MCF 10A (cell line): Measurements from ENCODE around the gene TBL1XR1. TPM values are rescaled to one million over a fixed set of nuclear protein-coding genes. Genes with fewer than 3 reads are reported as not detected.

Experiments
- BruUV-seq: library from RNA; stranded (reverse); fragments of 400-500 nt; replicated peaks from 2 replicates; lab custom pipeline; 2021; lab: Mats Ljungman, UMichigan
- CTCF ChIA-PET: fragments of 300-600 bp; sonication (Branson Sonifier 250); formaldehyde crosslinking; extraction: SDS; loops from one replicate; lab custom pipeline; 2021; ENCODE audit warnings: antibody characterized with exemption, inconsistent platforms; lab: Yijun Ruan, JAX
- POLR2A ChIA-PET: fragments of 300-600, 350-650 bp; sonication (Branson Sonifier 250); formaldehyde crosslinking; extraction: SDS; loops from one replicate; lab custom pipeline; 2020; ENCODE audit warnings: antibody characterized with exemption, inconsistent platforms; lab: Yijun Ruan, JAX
- DNase-seq: peaks from one replicate; pipeline ENCODE4 v3.0.0-alpha.2; 2018; ENCODE audit not compliant: unreplicated experiment
- H3K27ac Mint-ChIP-seq: one replicate; pipeline ENCODE4 v1.8.0; 2022; ENCODE audit warnings: mild to moderate bottlenecking, low read depth, mixed read lengths; ENCODE audit not compliant: unreplicated experiment
- H3K27me3 Mint-ChIP-seq: one replicate; pipeline ENCODE4 v1.8.0; 2022; ENCODE audit warnings: mixed read lengths; ENCODE audit not compliant: insufficient read depth, unreplicated experiment
- H3K36me3 Mint-ChIP-seq: one replicate; pipeline ENCODE4 v1.8.0; 2022; ENCODE audit warnings: mild to moderate bottlenecking, moderate library complexity, mixed read lengths; ENCODE audit not compliant: insufficient read depth, unreplicated experiment
- H3K4me1 Mint-ChIP-seq: one replicate; pipeline ENCODE4 v1.8.0; 2022; ENCODE audit warnings: mixed read lengths; ENCODE audit not compliant: insufficient read depth, unreplicated experiment
- H3K4me3 Mint-ChIP-seq: one replicate; pipeline ENCODE4 v1.8.0; 2022; ENCODE audit warnings: mild to moderate bottlenecking, moderate library complexity, mixed read lengths; ENCODE audit not compliant: unreplicated experiment
- H3K9me3 Mint-ChIP-seq: one replicate; pipeline ENCODE4 v1.8.0; 2022; ENCODE audit warnings: mixed read lengths; ENCODE audit not compliant: unreplicated experiment
- intact Hi-C: fragments of 100-400 bp; cut with micrococcal nuclease; formaldehyde crosslinking; loops from 2 replicates; pipeline ENCODE4 v1.14.1; 2022
- total RNA-seq: library from RNA; stranded (reverse); gene quantifications from 2 replicates; pipeline ENCODE4 v1.2.3, GENCODE V29; 2022
- TF ChIP-seq, protein P1 (sequence below): fragments of 200-600 bp; IDR thresholded peaks from one replicate; pipeline ENCODE4 v1.8.0; 2022; ENCODE audit warnings: antibody characterized with exemption, mild to moderate bottlenecking; ENCODE audit not compliant: unreplicated experiment

The TBL1XR1 gene
- total RNA-seq, 1 experiment from 2014 or later, result 178 TPM

- BruUV-seq, result no TSS peak
- no peaks in the 10 kb centered on the region for H3K27me3 Mint-ChIP-seq
- DNase-seq, result no peak
- H3K4me1 Mint-ChIP-seq, result peaks cover 3% of the 10 kb centered on the region
- no peaks in the 10 kb centered on the region for H3K36me3 Mint-ChIP-seq
- H3K4me3 Mint-ChIP-seq, result no peak overlapping the region
- ChIA-PET CTCF (no interaction called here), POLR2A (no interaction called here)
- H3K9me3 Mint-ChIP-seq, result no peaks in the 10 kb centered on the region
- TF ChIP-seq, protein P1, sequence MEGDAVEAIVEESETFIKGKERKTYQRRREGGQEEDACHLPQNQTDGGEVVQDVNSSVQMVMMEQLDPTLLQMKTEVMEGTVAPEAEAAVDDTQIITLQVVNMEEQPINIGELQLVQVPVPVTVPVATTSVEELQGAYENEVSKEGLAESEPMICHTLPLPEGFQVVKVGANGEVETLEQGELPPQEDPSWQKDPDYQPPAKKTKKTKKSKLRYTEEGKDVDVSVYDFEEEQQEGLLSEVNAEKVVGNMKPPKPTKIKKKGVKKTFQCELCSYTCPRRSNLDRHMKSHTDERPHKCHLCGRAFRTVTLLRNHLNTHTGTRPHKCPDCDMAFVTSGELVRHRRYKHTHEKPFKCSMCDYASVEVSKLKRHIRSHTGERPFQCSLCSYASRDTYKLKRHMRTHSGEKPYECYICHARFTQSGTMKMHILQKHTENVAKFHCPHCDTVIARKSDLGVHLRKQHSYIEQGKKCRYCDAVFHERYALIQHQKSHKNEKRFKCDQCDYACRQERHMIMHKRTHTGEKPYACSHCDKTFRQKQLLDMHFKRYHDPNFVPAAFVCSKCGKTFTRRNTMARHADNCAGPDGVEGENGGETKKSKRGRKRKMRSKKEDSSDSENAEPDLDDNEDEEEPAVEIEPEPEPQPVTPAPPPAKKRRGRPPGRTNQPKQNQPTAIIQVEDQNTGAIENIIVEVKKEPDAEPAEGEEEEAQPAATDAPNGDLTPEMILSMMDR, result no peak
- no peak overlapping the region for H3K27ac Mint-ChIP-seq
- intact Hi-C loops, result no loop called here
Observed at GRCh38 chr3:177224414-177224813, 27.1 kb upstream of the TBL1XR1 start.

DNA sequence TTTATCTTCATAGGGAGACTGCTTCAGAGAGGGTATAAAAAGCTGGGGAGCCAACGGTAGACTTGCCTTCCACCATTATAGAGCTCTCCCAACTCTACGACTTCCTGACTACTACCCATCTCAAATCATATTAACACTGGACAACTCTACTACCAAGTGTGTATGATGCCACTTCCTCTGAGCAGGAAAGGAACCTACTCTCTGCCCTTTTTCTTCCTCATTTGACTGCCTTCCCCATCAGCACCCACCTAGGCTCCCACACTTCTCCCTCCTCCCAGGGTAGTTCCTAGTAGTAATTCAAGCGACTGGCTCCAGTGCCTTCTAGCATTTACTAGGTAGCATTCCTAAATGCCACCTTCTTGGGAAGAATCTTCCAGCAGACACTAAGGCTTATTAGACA, 24.5 kb upstream of the TBL1XR1 start:
- TF ChIP-seq, protein P1, result no peak
- H3K27me3 Mint-ChIP-seq, result no peaks in the 10 kb centered on the region
- no peaks in the 10 kb centered on the region for H3K36me3 Mint-ChIP-seq
- CTCF ChIA-PET, result no interaction called here
- no peak overlapping the region for H3K4me3 Mint-ChIP-seq
- no peak overlapping the region for H3K27ac Mint-ChIP-seq
- DNase-seq, result no peak
- H3K9me3 Mint-ChIP-seq, result no peaks in the 10 kb centered on the region
- no peaks in the 10 kb centered on the region for H3K4me1 Mint-ChIP-seq
- no TSS peak for BruUV-seq
- POLR2A ChIA-PET, result no interaction called here
- intact Hi-C loops, result no loop called here

DNA sequence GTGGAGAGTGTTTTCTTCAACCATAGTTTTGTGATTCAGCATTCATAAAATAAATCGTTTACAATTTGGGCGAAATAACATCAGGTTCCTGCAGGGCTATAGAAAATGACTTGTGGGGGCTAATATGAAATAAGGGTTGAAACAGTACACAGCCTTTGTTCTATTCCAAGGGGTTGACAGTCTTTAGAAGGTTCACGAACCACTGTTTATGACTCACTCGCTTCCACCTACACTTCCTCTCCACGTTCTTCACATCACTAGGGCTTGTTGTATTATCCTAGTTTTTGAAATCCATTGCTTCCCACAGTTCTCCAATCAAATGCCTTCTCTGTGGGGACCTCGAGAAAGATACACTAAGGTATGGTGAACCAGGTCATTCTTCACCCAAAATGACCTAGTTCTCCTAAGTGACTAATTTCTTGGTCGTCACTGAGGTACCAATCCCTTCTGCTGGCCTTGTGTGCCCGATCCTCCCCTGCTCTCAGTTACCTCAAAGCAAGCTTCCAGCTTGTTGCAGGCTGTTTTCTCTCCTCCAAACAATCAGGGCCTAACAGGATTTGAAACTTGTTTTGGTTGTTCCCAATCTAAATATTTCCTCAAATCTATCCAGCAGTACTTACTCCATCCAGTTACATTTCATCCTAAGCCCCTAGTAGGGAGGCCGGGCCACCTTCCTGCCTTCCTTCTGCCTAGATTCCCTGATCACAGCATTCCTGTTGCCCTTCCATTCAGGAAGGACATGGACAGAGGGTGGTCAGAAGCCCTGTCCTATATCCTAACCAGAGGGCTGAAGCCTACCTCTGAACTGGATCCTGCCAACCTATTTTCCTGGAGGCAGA, 23.1 kb upstream of the TBL1XR1 start:
- H3K4me1 Mint-ChIP-seq, result no peaks in the 10 kb centered on the region
- H3K36me3 Mint-ChIP-seq, result no peaks in the 10 kb centered on the region
- H3K27me3 Mint-ChIP-seq, result no peaks in the 10 kb centered on the region
- no peak for DNase-seq
- POLR2A ChIA-PET, result interaction anchor here (0.7 kb wide), 1 partner anchor 19 kb away, joined by 3 read pairs; no protein-coding TSS in a partner anchor
- H3K27ac Mint-ChIP-seq, result no peak overlapping the region
- no TSS peak for BruUV-seq
- H3K4me3 Mint-ChIP-seq, result no peak overlapping the region
- intact Hi-C loops, result no loop called here
- TF ChIP-seq, protein P1, result no peak
- H3K9me3 Mint-ChIP-seq, result no peaks in the 10 kb centered on the region
- CTCF ChIA-PET, result interaction anchor here (1.1 kb wide), 1 partner anchor 19 kb away, joined by 3 read pairs; no protein-coding TSS in a partner anchor

GRCh38 chr3:177213801-177214535, 16.7 kb upstream of the TBL1XR1 start:
- no peak for DNase-seq
- peaks cover 6% of the 10 kb centered on the region for H3K36me3 Mint-ChIP-seq

More at GRCh38 chr3:177213801-177214535, 16.7 kb upstream of the TBL1XR1 start:
- H3K4me3 Mint-ChIP-seq, result no peak overlapping the region
- intact Hi-C loops, result no loop called here
- peaks cover 15% of the 10 kb centered on the region for H3K4me1 Mint-ChIP-seq
- H3K9me3 Mint-ChIP-seq, result no peaks in the 10 kb centered on the region
- no peaks in the 10 kb centered on the region for H3K27me3 Mint-ChIP-seq
- BruUV-seq, result no TSS peak
- TF ChIP-seq, protein P1, result no peak
- H3K27ac Mint-ChIP-seq, result no peak overlapping the region
- CTCF ChIA-PET, result interaction anchor here (0.6 to 0.9 kb wide), 2 partner anchors 15 to 16 kb away, joined by 3 to 4 read pairs; no protein-coding TSS in a partner anchor
- POLR2A ChIA-PET, result interaction anchor here (0.6 kb wide), 1 partner anchor 1458 kb away, joined by 3 read pairs; no protein-coding TSS in a partner anchor
